ENCODE data around the gene L3MBTL4. TPM values are rescaled to one million over a fixed set of nuclear protein-coding genes. Genes with fewer than 3 reads are reported as not detected.

L3MBTL4 gene
- total RNA-seq, 6 experiments from 2014 or later: 8.2 to 16.0 (median 11.3) TPM

GRCh38 chr18:6284761-6285160 is 129.9 kb downstream of the L3MBTL4 start:
- no peaks in the 10 kb centered on the region for H3K36me3 ChIP-seq
- WGBS (ENCODE audit: insufficient coverage, low coverage, low lambda C conversion rate, missing lambda C conversion rate): 95% methylated on average over 19 of the region's 22 CpGs
- intact Hi-C loops (cut with DNase I): no loop called here
- ATAC-seq (no peak), DNase-seq (no peak)
- no peak overlapping the region for H3K27ac ChIP-seq
- no peak overlapping the region for H3K4me3 ChIP-seq
- peaks cover 0 to 11% (median 5%) of the 10 kb centered on the region in 4 donors for H3K4me1 ChIP-seq
- no peaks in the 10 kb centered on the region for H3K9me3 ChIP-seq
- TF ChIP-seq POLR2A (IDR thresholded peaks at IDR 0.05): no peak
- TF ChIP-seq, protein P1, sequence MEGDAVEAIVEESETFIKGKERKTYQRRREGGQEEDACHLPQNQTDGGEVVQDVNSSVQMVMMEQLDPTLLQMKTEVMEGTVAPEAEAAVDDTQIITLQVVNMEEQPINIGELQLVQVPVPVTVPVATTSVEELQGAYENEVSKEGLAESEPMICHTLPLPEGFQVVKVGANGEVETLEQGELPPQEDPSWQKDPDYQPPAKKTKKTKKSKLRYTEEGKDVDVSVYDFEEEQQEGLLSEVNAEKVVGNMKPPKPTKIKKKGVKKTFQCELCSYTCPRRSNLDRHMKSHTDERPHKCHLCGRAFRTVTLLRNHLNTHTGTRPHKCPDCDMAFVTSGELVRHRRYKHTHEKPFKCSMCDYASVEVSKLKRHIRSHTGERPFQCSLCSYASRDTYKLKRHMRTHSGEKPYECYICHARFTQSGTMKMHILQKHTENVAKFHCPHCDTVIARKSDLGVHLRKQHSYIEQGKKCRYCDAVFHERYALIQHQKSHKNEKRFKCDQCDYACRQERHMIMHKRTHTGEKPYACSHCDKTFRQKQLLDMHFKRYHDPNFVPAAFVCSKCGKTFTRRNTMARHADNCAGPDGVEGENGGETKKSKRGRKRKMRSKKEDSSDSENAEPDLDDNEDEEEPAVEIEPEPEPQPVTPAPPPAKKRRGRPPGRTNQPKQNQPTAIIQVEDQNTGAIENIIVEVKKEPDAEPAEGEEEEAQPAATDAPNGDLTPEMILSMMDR (IDR thresholded peaks at IDR 0.05): no peak
- H3K27me3 ChIP-seq: no peaks in the 10 kb centered on the region

GRCh38 chr18:6284300-6284699 is 130.4 kb downstream of the L3MBTL4 start:
- WGBS (ENCODE audit: insufficient coverage, low coverage, low lambda C conversion rate, missing lambda C conversion rate): 85% methylated on average over 2 of the region's 24 CpGs
- DNase-seq: no peak

GRCh38 chr18:6281874-6282273 is 132.8 kb downstream of the L3MBTL4 start:
- H3K9me3 ChIP-seq: no peaks in the 10 kb centered on the region
- no peaks in the 10 kb centered on the region for H3K36me3 ChIP-seq
- peak overlapping the region in 1 of 3 donors; percentile 57 for H3K27ac ChIP-seq
- ATAC-seq (peak; percentile 98 to 99 (median 98)), DNase-seq (peak in 1 of 3 donors; percentile 57)
- TF ChIP-seq, protein P1 (IDR thresholded peaks at IDR 0.05): peak; percentile 41 to 46 (median 46)
- TF ChIP-seq POLR2A (IDR thresholded peaks at IDR 0.05): no peak
- no peaks in the 10 kb centered on the region for H3K27me3 ChIP-seq
- H3K4me1 ChIP-seq: peaks cover 0 to 11% (median 5%) of the 10 kb centered on the region in 4 donors
- 30% methylated on average over 4 of the region's 4 CpGs for WGBS (ENCODE audit: insufficient coverage, low coverage, low lambda C conversion rate, missing lambda C conversion rate)
- H3K4me3 ChIP-seq: no peak overlapping the region
- intact Hi-C loops (cut with DNase I): no loop called here

More at GRCh38 chr18:6284300-6284699, 130.4 kb downstream of the L3MBTL4 start:
- no peak overlapping the region for H3K4me3 ChIP-seq
- intact Hi-C loops (cut with DNase I): no loop called here
- peaks cover 0 to 11% (median 5%) of the 10 kb centered on the region in 4 donors for H3K4me1 ChIP-seq
- ATAC-seq: no peak
- no peaks in the 10 kb centered on the region for H3K36me3 ChIP-seq
- no peaks in the 10 kb centered on the region for H3K9me3 ChIP-seq
- H3K27ac ChIP-seq: no peak overlapping the region
- TF ChIP-seq POLR2A (IDR thresholded peaks at IDR 0.05): no peak
- TF ChIP-seq, protein P1 (IDR thresholded peaks at IDR 0.05): no peak
- H3K27me3 ChIP-seq: no peaks in the 10 kb centered on the region

DNA sequence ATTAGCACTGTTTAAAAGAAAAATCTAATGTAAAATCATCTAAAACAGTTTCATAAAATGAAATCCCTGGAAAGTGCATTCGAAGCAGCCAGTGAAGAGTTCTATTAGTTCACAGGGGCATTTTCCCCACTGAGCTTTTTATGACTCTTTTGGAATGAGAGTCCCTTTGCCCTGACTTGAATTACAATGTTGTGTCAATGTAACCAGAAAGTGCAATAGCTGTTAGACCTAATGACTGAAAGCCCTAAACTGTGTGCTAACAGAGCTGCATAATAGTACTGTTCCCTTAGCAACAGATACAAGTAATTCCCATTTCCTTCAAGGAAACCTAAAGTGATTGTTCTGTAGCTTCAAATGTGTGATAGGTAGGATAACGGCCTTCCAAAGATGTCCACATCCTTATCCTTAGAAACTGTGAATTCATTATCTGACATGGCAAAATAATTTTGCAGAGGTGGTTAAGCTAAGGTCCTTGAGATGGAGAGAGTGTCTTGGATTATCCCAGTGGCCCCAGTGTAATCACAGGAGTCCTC is 134.4 kb downstream of the L3MBTL4 start:
- no peak overlapping the region for H3K4me3 ChIP-seq
- TF ChIP-seq, protein P1 (IDR thresholded peaks at IDR 0.05): no peak
- TF ChIP-seq POLR2A (IDR thresholded peaks at IDR 0.05): no peak
- no peaks in the 10 kb centered on the region for H3K27me3 ChIP-seq
- H3K27ac ChIP-seq: no peak overlapping the region
- WGBS (ENCODE audit: insufficient coverage, low coverage, low lambda C conversion rate, missing lambda C conversion rate): 80% methylated on average over 2 of the region's 2 CpGs
- no peak for ATAC-seq
- peaks cover 0 to 11% (median 5%) of the 10 kb centered on the region in 4 donors for H3K4me1 ChIP-seq
- no peak for DNase-seq
- intact Hi-C loops (cut with DNase I): no loop called here
- H3K9me3 ChIP-seq: no peaks in the 10 kb centered on the region
- no peaks in the 10 kb centered on the region for H3K36me3 ChIP-seq
